GM18499 (cell line): ENCODE data around the gene GALNT2.

ENCODE experiments used
- ATAC-seq: cut with Tn5 transposase; IDR thresholded peaks from one replicate; pipeline ENCODE4 v1.9.1; 2021; ENCODE audit warnings: moderate number of reproducible peaks; ENCODE audit not compliant: insufficient read depth, unreplicated experiment

GALNT2 gene

DNA sequence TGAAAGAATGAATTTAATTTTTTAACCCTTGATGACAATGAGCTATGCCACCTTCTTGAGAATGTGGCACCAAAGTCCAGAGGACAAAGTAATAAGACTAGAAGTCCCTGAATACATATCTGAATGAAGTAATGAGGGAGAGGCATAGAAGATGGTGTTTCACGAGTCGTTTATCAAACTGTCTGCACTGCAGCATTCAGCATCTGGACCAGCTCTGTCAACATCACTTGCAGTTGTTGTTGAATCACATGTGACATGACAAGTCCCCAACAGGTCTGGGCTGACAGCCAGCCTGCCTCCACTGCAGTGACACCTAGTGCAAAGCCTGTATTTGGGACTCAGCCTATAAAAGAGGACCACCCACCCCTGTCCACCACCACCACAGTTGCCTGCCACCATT is 17.3 kb upstream of the GALNT2 start:
- ATAC-seq: no peak

DNA sequence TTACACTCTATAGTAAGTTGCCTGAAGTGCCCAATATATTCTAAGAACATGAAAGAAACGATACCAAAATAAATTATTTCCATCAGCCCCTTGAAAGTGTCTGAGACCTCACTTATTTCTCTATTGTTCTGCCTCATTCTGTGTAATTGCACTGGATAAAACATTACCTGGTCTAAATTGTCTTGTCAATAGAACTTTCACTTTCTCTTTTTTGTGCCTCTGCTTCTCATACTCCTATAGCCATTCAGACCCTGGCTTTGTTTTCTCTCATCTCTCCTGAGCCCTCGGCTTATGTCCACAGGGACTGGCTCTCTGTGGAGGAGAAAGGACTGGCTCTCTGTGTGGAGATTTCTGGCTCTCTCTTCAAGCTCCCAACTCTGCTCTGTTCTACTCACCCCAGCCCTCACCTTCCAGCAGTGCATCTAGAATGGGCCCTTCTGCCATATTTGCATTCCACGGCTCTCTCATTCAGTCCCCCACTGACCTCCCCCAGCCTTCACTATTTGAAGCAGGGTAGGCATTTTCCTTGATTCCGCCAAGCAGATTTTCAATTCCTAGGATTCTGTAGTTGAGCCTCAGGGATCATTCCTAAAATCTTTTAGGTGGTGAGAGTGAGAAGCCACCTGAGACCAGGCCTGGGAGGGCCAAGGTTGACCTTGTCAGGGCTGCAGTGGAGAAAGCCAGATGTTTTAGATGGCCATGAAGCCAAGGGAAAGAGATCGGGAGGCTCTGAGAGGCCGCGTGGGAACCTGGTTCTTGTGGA is 15.9 kb upstream of the GALNT2 start:
- no peak for ATAC-seq

- no peak for ATAC-seq
Observed at GRCh38 chr1:230052018-230052417, 15.0 kb upstream of the GALNT2 start.

DNA sequence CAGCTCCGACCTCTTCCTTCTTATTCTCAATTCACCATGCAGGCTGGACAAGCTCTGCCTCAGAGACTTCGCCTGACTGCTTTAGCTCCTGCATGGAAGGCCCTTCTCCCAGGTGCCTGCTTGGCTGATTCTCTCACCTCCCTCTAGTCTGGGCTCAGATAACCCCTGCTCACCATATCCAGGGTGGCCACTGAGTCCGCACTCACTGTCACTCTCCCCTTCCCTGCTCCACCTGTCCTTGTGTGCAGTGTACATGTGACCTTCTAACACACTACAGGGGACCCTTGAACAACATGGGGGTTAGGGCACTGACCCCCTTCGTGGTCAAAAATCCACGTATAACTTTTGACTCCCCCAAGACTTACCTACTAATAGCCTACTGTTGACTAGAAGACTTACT is 14.4 kb upstream of the GALNT2 start:
- no peak for ATAC-seq

- ATAC-seq: no peak
Observed at GRCh38 chr1:230054092-230054749, 12.8 kb upstream of the GALNT2 start.

DNA sequence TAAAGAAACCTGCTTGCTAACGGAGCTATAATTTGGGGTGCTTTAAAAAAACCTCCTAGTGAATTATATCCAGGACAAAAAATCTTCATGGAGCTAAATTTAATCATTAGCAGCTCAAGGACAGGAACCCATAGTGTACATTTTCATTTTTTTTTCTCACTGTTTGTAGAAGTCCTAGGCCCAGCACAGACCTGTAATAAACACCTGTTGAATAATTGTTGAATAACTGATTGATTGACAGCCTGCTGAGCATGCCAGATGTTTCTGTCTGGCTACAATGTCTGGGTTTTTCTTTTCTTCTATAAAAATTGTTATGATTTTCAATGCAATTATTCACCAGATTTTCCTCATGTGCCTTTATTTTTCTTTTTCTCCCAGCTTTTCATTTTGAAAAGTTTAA is 10.9 kb upstream of the GALNT2 start:
- ATAC-seq: no peak

GRCh38 chr1:230057100-230057499 is 9.9 kb upstream of the GALNT2 start:
- no peak for ATAC-seq

- no peak for ATAC-seq
Observed at GRCh38 chr1:230057681-230058565, 9.1 kb upstream of the GALNT2 start.

- ATAC-seq: no peak
Observed at GRCh38 chr1:230058626-230059025, 8.4 kb upstream of the GALNT2 start.

GRCh38 chr1:230061801-230062200 is 5.2 kb upstream of the GALNT2 start:
- ATAC-seq: no peak

DNA sequence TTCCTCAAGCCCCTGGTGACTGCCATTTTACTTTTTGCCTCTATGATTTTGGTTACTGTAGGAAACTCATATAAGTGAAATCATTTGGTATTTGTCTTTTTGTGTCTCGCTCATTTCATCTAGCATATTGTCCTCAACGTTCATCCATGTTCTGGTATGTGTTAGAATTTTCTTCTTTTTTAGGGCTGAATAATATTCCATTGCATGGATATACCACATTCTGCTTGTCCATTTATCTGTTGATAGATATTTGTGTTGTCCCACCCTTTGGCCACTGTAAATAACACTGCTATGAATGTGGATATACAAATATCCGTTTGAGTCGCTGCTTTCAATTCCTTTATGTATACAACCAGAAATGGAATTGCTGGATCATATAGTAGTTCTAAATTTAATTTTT is 4.5 kb upstream of the GALNT2 start:
- no peak for ATAC-seq

DNA sequence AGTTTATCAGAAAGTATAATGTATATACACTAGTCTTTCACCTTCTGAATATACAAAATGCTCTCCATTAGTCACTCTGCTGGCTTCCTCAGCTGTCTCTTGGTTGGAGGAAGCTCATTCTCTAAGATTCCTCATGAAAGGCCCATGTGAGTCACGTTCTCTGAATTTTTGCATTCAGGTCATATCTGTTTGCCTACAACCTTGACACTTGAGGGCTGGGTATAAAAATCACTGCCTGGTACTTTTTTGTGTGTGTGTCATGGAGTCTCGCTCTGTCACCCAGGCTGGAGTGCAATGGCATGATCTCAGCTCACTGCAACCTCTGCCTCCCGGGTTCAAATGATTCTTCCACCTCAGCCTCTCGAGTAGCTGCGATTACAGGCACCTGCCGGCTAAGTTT is 2.8 kb upstream of the GALNT2 start:
- ATAC-seq: no peak

GRCh38 chr1:230065161-230065560 is 1.9 kb upstream of the GALNT2 start:
- no peak for ATAC-seq

- ATAC-seq: no peak
Observed at GRCh38 chr1:230065571-230065970, 1.5 kb upstream of the GALNT2 start.

- ATAC-seq: no peak
Observed at GRCh38 chr1:230066031-230066430, 1.0 kb upstream of the GALNT2 start.

DNA sequence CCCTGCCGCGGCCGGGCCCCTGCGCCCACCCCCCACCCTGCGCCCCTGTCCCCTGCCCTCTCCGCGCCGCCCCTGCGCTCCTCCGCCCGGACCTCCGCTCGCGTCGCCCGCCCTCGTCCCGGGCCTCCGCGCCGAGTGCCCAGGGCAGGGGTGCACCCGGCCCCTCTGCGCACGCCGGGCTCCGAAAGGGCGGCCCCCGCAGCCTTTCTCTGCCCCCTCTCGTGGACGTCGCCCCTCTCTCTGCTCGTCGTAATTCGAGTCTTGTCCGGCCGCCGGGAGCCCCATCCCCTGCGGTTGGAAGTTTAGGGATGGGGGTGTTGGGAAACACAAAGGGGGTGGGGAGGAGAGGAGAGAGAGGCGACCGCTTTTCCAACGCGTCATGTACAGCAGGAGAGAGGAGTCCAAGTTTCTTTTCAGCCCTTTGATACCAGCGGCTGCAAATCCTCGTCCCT is 407 bp downstream of the GALNT2 start:
- ATAC-seq: no peak

- ATAC-seq: no peak
Observed at GRCh38 chr1:230067871-230068620, 1.0 kb downstream of the GALNT2 start.

- ATAC-seq: no peak
Observed at GRCh38 chr1:230068621-230068873, 1.5 kb downstream of the GALNT2 start.

DNA sequence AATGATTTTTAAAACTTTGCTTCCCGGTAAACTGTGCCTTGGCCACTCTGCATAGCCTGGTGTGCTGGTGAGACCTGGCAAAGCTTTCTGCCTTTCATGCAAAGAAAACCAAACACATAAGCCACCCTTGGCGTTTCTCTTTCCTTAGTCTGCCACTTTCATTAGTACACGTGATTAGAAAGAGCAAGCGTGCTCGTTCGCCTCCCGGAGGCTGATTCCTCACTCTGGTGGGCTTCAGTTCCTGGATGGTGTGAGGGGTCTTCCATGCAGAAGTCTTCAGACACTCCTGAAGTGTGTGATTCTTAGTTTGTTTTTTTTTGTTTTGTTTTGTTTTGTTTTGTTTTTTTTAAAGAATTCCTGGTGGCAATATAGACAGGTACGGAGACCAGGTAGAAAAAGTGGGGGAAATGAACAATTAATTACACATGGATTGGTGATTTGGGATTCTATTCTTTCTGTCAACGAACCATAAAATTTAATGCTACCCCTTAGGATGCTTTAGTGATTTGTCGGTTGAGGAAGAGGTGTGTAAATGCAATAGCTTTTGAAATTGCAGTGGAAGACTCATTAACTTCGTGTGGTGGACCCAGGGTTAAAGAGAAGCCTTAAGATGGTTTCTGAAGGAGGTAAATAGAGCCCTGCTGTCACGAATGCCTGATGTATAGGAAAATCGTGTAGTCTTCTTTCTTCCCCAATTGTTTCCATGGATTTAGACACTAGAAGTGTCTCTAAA is 2.1 kb downstream of the GALNT2 start:
- no peak for ATAC-seq

- ATAC-seq: no peak
Observed at GRCh38 chr1:230069796-230070195, 2.8 kb downstream of the GALNT2 start.
